Frontal cortex (tissue), 4 donors: ENCODE data around the gene TBL1X. TPM values are rescaled to one million over a fixed set of nuclear protein-coding genes. Genes with fewer than 3 reads are reported as not detected.

Experiments used
- DNase-seq, 2 donors: peaks; one replicate each; pipeline ENCODE4 v3.0.0; 2012; ENCODE audit warnings: low spot score in 2 of 2
- FAIRE-seq: peaks from 2 replicates; lab custom pipeline; 2012; peaks lifted over from hg19 to GRCh38; lab: Jason Lieb, UNC
- total RNA-seq: library from RNA; depleted of rRNA; stranded (reverse); fragments of >200 nt; gene quantifications from one replicate; pipeline ENCODE4 v1.2.3, GENCODE V29; 2014
- donor health status: control.
- donor health status: control.
- donor health status: control.

TBL1X gene
- total RNA-seq, 1 donor from 2014 or later = 2.9 TPM

GRCh38 chrX:9650091-9650490 is 185.2 kb downstream of the TBL1X start:
- DNase-seq = no peak
- FAIRE-seq = no peak

- FAIRE-seq = no peak
- DNase-seq = no peak
These were observed 186.9 kb downstream of the TBL1X start for GRCh38 chrX:9651737-9652136.

GRCh38 chrX:9654929-9655328 is 190.1 kb downstream of the TBL1X start:
- no peak for FAIRE-seq
- DNase-seq = no peak

DNA sequence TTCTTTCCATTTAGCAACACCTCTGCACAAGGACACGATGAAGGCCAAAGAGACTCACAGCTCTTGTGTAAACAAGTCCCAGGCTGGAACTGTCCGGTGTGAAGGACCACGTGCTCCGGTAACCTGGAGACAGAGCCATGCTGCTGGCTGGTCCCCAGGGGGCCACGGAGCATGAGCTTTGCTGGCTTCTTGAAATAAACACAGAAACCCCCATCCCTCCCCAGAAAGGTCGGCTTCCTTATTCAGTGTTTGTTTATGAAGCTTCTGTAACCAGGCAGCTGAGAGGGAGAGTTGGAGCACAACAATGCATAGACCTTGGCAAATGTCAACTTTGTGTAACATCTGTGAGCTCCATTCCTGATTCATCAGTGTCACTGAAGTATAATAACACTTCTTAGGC is 191.4 kb downstream of the TBL1X start:
- DNase-seq (no peak), FAIRE-seq (no peak)

DNA sequence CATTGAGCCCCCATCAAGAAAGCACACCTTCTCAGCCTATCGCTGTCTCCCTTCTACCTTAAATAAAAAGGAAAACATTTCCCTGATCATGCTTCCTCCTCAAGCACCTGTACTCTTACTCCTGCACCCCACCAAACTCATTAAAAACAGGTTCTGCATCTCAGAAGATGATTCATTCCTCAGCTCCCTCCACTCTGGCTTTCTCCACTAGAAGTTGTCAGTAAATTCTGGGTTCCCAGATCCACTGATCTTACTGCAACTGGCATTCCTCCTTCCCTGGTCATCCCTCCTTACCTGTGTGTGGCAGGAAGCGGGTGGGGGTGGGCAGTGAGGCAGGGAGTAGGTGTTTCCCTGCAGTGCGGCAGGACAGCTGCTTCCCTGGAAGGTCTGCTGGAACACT is 192.0 kb downstream of the TBL1X start:
- FAIRE-seq (no peak), DNase-seq (no peak)

- DNase-seq (no peak), FAIRE-seq (no peak)
These were observed 192.9 kb downstream of the TBL1X start for GRCh38 chrX:9657590-9658256.

DNA sequence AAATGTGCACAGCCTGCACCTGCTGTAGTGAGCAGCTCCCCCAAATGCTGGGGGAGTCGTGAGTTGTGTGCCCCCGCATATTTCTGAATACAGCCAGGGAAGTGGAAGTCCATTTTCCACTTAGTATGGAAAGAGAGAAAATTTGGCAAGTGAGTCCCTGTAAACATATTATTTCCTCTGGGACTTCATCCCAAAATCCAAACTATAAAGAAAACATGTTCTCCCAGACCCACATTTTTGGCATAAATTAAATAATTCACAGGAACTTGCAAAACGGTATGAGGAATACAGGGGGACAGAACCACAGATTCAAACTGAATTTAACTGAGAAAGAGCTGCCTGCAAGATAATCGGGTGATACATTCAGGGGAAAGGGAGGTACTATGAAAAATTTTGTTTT is 193.6 kb downstream of the TBL1X start:
- FAIRE-seq = no peak
- no peak for DNase-seq

DNA sequence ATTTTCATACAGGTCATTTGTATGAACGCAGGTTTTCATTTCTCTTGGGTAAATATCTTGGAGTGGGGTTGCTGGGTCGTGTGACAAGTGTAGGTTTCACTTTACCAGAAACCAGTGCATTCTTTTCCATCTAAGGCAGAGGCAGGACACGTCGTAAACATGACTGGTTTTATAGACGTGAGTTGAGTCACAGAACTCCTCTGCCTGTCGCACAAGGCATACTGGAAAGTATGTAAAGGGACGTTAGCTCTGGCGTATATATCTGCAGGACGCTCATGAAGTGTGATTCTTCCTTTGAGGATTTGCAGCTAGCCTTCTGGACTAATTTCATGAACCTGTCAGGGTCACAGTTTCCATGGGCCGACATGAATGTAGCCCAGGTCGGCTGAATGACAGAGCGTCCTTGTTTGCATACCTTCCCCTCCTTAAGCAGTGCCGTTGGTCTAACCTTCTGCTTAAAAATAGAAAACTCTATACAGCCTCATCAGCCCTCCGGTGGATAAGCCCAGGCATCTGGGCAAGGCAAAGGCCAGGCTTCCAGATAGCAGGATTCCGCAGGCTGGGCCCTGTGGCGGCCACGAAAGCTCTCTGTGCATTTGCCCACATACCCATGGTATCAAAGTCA is 194.8 kb downstream of the TBL1X start:
- no peak for FAIRE-seq
- DNase-seq = no peak

- no peak for DNase-seq
- no peak for FAIRE-seq
These were observed 197.3 kb downstream of the TBL1X start for GRCh38 chrX:9662148-9662547.

GRCh38 chrX:9663216-9663615 is 198.4 kb downstream of the TBL1X start:
- DNase-seq (no peak), FAIRE-seq (no peak)

DNA sequence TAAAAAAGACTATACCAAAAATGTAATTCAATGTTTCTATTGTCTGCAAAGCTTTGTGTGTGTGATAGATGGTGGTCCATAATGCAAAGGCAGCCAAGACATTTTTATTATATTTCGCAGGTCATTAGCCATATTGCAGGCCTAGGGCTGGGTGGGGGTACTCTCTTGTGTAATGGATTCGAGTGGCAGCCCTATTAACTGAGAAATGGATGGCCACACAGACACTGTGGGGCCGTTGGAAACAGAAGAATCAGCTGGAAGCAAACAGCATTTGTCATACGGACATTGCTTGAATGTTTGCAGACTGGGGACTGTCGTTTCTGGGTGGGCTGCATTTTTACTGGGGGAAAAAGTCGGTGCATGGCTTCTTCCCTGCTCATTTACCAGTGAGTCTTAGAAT is 199.4 kb downstream of the TBL1X start:
- FAIRE-seq (no peak), DNase-seq (no peak)

DNA sequence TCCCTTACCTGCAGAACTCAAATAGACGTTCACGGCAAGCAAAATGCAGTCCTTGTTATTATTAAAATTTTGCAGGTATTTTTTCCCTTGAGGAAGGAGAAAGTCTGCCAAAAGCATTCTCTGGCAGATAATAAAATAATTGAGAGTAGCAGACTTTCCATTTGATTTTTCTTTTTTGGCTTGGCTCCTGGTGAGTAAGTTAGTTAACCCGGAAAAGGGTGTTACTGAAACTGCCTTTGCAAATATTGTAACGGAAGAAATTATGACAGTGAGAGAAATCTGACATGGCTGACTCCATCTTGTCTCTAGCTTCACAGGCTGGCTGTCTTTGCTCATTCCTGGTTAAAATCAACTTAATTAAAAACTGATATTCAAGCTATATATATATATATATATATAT is 200.3 kb downstream of the TBL1X start:
- no peak for FAIRE-seq
- no peak for DNase-seq

- no peak for FAIRE-seq
These were observed 203.7 kb downstream of the TBL1X start for GRCh38 chrX:9668537-9668936.

DNA sequence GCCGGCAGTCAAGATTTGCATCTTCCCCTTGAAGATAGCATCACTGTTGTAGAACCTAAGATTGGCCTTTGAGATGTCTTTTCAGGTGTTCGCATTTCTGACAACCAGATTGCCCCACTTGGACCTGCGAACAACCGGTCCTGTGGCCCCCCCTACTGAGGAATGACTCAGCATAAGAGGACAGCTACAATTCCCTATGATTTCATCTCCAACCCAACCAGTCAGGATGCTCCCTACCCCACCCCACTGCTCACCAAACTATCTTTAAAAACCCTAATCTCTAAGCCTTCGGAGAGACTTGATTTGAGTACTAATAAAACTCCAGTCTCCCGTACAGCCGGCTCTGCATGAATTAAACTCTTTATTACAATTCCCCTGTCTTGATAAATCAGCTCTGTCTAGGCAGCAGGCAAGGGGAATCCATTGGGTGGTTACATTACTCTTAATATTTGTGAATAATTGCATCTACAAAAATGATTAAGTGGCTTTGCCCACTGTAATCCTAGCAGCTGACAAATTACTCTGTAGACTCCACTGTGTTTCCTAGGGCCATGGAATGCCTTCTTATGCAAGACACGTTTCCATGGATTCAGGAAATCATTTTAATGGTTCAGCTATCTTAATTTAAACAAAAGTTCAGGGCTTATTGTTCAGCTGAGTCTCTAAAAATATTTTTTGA is 205.4 kb downstream of the TBL1X start:
- DNase-seq (no peak), FAIRE-seq (no peak)

More at GRCh38 chrX:9668537-9668936, 203.7 kb downstream of the TBL1X start:
- DNase-seq = no peak

DNA sequence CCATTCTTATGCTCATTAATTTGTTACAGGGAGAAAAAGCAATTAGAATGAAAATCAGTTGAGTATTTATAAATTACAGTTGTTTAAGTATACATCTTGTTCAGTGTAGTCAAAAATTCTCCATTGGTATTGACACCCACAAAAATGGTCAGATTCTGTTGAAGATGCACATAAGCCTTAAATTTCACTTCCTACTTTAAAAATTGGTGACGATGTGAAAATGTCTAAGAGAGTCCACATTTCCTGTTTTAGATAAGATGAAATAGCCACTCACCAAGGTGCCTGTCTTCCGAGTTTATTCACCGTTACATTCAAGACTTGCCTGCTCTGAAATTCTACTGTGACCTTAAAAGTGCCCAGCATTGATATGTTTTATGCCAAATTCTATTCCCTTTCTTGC is 207.1 kb downstream of the TBL1X start:
- DNase-seq (no peak), FAIRE-seq (no peak)

GRCh38 chrX:9676306-9676705 is 211.4 kb downstream of the TBL1X start:
- FAIRE-seq (no peak), DNase-seq (no peak)

- FAIRE-seq (no peak), DNase-seq (no peak)
These were observed 211.9 kb downstream of the TBL1X start for GRCh38 chrX:9676738-9677097.

GRCh38 chrX:9677098-9677739 is 212.4 kb downstream of the TBL1X start:
- DNase-seq = no peak
- no peak for FAIRE-seq

DNA sequence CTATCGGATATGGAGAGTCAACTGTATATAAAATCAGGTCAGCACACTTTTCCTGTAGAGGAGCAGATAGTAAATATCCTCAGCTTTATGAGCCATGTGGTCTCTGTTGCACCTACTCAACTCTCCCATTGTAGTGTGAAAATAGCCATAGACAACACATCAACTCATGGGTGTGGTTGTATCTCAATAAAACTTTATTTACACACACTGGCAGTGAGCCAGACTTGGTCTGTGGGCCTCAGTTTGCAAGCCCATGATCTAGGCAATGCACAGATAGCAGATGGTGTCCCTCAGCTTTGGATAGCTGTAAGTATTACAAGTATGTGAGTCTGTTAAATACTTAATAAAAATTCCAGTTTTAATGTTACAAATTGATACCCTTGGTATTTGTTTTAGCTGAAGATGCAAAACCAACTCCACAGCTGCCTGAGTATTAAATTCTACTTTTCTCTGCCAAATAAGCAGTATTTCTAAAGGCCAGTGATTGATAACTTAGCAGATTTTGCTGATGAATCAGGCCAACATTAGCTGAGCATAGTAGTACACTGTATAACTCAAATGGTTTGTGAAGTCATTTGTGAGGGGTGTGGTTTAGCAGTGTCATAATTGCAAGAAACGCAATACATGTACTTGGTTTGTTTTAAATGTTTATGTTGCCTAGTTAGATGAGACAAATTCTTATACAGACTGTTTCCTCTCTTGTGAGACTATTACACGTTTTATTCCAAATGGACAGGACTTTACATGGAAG is 213.5 kb downstream of the TBL1X start:
- FAIRE-seq = no peak
- DNase-seq = no peak

- DNase-seq = no peak
- FAIRE-seq = no peak
These were observed 216.2 kb downstream of the TBL1X start for GRCh38 chrX:9681011-9681410.
